ENCODE results near the gene HTRA3.
"Not testable (repeated sequence)": the region's sequence is repeated elsewhere in the genome, so short reads cannot be mapped to it uniquely, and the experiment has no call there.

The HTRA3 gene

DNA sequence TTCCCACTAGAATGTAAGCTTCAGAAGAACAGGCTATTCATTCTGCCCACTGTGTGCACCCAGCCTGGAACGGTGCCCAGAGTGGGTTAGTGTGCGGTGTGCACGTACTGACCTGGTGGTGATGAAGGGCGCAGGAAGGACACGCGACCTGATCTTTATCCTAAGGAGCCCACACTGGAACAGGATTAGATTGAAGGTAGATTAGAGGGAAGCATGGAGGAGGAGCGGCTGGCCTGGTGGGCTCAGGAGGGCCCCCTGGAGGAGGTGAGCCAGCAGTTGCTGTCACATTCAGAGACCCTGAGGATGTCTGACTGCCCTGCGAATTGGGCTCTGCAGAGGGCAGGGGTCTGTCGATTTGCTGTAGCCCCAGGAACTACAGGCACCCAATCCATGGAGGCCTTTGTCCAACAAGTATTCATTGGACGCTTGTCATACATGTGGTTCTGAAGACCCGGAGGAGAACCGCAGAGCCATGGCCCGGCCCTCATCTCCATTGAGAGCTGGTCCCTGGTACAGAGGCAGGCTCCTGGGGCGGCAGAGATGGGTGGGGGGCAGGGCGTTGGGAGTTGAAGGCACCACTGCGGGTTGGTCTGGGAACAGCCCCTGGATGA, 73.2 kb downstream of the HTRA3 start:
- DNase-seq (ENCODE audit: low read depth, low spot score) = no peak

DNA sequence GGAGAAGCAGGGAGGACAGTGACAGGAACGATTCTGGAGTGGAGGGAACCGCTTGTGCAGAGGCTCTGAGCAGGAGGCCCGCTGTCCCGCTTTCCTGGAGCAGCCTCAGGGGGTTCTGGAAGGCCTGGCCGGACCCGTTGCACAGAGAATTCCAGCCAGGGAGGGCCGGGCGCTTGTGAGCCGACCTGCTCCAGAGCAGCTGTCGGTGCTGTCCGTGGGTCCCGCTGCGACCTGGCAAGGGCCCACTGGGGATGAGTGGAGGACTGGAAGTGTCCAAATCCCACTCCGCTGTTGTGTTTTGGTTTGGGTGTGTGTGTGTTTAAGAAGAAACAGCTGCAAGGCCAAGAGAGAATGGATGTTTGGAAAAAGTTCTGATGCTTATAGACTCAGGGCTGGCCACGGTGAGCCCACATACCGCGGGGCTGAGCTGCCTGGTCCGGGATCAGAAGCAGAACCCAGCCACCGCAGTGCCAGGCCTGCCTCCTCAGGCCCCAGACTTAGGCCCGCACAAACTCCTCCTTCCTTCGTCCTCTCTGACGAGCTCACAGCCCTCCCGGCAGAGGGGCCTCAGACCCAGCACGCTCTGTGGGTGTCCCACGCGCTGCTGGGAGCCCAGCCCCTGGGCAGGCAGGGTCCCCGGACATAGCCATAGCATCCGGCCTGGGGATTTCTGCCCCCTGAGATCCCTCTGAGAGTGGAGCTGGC, 73.9 kb downstream of the HTRA3 start:
- DNase-seq (ENCODE audit: low read depth, low spot score) = no peak

DNA sequence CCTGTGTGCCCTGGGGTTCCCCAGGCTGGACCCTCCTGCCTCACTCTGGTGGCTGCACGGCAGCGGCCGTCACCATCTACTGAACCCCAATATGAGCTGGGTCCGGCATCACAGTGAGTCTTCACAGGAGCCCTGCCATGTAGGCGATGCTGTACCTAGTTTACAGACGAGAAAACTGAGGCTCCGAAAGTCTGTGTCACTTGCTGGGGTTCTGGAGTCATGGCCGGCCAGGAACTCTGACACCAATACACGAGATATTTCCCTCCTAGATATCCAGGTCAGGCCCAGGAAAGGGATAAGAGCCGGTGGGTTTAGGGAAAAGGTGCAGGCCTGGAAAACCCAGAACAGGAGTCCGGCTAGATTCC, 74.4 kb downstream of the HTRA3 start:
- DNase-seq (ENCODE audit: low read depth, low spot score) = no peak

DNA sequence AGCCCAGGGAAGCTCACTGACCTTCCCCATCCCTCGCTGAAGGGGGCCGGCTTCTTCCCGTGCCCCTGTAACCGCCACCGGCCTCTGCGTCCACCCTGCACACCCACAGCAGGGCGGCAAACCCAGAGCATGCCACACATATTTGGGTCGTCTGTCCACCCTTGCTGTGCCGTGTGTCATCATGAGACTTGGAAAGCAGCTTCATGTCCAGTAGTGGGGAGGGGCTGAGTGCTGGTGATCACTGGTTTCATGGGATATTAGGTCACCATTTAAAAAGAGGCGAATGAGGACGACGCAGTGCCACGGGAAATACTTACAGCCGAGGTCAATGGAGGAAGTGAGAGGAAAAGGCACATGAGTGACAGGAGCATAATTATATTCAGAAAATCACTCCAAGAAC, 74.8 kb downstream of the HTRA3 start:
- DNase-seq (ENCODE audit: low read depth, low spot score) = no peak

DNA sequence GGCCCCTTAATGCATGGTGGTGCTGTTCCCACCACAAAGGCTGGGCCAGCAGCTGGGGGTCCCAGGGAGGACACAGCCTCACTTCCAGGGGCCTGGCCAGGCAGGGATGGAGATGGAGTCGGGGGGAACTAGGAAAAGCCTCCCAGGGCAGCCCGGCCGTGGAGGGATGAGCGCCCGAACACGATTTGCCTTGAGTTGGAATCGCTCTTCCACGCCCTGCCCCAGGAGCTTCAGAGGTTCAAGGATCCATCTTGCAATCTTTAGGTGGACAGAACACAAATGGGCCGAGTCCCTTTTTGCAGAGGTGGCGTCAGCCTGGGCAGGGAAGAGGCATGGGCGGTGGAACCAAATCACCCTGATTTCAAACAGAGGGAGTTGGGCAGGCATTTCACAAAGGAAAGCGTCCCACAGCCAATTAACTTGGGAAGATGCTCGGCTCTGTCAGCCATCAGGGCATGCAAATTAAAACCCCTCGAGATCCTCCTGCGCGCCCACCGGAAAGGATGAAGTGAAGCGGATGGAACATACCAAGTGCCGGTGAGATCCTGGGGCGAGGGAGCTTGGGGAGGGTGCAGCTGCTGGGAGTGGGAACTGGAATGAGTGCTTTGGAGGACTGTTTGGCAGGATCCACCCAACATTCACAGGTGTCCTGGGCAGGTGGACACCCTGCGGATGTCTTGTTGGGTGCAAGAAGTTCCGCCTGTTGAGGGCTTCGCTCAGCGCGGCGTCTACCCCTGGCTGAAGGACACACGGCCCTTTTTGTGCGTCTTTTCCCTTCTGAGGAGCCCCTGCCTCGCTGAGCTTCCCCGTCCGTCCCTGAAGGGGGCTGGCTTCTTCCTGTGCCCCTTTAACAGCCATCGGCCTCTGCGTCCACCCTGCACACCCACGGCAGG, 75.7 kb downstream of the HTRA3 start:
- DNase-seq (ENCODE audit: low read depth, low spot score) = no peak

DNA sequence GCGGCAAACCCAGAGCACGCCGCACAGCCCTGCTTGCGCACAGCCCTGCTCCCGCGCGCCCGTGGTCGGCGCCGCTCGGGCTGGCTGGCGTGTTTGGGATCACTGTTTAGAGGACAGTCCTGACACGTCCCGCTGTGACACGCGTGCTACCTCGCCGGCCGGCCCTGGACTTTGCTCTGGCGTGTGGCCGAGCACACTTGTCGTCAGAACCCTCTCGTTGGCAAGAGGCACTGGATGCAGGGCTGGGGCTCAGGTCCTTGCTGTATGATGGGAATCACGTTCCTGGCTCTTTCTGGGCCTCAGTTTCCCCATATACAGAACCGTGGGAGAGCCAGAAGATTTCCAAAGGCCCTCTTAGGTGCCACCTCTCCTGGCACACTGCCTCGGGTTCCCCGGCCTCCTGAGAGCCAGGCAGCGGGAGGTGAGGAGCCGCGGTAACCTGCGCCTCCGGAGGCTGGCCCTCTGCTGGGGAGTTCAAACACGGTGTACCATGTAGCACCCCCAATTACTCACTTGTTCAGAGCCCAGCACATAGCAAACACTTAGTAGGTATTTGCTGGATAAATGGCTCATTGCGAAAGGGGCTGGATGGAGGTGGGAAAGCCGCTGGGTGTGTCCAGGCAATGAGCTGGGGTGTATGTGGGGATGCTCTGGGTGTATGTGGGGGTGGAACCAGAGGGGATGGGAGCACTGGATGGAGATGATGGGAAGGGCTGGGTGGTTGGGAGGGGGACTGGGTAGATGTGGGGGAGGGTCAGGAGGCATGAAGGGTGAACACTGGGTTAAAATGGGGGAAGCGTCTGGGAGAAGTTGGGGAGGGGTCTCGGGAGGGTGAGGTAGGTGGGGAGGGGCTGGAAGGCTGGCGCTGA, 76.6 kb downstream of the HTRA3 start:
- no peak for DNase-seq (ENCODE audit: low read depth, low spot score)

DNA sequence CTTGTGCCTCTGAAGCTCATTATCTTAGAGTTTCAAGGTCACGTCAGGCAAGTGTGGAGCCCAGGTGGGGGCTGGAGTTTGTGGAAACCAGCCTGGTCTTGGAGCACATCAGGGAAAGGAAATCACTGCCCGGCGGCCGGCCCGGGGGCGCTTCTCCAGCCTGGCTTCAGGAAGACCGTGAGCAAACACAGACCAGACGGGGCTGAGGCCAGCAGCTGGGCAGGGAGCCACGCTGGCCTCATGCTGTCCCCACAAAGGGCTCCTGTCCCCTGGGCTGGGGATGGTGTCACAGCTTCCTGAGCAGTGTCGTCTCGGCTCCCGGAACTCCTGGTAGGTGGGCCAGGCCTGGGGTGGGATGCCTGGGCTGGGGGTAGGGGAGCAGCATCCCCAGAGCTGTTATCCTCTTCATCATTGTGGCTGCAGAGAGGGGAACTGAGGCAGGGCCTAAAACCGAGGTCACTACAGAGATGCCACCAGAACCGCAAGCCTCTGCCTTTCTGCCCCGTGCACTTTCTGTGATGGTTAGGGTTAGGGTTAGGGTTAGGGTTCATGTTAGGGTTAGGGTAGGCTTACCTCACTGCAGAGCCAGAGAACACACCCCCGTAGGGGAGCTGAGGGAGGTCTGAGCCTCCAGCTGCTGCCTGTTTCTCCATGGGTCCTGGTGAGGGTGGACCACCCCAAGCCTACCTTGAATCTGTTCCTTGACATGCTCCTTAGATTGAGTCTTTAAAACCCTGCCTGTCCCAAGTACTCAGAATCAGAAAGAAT, 77.5 kb downstream of the HTRA3 start:
- no peak for DNase-seq (ENCODE audit: low read depth, low spot score)

DNA sequence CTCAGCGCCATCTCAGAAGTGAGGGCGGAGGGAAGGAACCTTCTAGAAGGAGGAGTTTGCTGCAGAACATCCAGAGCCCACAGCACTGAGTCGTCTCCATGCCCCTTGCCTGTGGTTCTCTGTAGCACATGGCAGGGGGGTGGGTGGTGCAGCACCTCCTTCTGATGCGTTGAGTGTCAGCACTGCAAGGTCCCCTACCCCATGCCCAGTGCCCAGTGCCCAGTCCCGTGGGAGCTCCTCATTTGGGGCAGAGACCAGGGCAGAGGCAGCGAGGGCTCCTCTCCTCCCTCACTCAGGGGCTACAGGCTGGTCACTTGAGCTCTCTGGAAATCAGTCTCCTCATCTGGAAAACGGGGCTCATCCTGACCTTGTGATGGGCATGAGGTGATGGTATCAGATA, 78.1 kb downstream of the HTRA3 start:
- DNase-seq (ENCODE audit: low read depth, low spot score) = no peak

DNA sequence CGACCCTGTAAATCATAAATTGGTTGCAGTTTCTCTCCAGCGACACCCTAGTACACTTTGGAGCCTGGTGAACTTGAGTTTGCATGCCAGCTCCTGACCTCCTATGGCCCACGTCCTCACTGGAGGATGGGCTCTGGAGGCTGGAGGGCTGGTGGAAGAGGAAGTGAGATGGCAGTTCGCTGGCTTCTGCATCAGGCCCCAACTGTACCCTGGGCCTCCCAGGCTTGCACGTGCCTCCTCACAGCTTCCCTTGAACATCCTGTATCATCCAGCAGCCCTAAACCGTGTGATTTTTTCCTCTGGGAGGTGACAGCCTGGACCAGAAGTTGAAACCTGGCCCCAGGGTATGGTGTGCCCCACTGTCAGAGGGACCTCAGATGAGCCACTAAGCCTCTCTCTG, 78.5 kb downstream of the HTRA3 start:
- DNase-seq (ENCODE audit: low read depth, low spot score) = no peak

DNA sequence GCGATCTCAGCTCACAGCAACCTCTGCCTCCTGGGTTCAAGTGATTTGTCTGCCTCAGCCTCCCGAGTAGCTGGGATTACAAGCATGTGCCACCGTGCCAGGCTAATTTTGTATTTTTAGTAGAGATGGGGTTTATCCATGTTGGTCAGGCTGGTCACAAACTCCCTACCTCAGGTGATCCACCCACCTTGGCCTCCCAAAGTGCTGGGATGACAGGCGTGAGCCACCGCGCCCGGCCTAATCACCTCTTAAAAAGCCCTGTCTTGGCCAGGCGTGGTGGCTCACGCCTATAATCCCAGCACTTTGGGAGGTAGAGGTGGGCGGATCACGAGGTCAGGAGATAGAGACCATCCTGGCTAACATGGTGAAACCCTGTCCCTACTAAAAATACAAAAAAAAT, 79.7 kb downstream of the HTRA3 start:
- DNase-seq (ENCODE audit: low read depth, low spot score) = not testable (repeated sequence)

DNA sequence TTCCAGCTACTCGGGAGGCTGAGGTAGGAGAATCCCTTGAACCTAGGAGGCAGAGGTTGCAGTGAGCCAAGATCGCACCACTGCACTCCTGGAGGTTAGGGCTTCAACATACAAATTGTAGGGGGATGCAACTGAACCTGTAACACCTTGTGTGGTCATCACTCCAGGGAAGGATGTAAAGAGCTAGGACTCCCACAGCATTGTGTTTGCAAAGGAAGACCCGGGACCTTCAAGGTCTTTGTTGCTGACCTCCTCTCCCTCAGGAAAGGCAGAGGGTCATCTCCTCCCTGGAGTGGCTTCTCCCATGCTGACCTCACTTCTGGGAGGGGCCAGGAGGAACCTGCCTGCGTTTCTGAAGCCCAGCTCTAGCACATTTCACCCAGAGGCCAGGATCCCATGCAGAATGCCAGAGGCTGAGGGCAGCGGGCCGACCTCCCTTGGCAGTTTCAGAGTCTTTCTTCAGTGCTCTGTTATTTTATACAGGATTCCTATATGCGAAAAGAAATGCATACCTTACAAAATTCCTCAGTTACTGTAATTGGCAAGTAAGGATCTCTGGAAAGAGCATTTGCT, 80.2 kb downstream of the HTRA3 start:
- no peak for DNase-seq (ENCODE audit: low read depth, low spot score)

DNA sequence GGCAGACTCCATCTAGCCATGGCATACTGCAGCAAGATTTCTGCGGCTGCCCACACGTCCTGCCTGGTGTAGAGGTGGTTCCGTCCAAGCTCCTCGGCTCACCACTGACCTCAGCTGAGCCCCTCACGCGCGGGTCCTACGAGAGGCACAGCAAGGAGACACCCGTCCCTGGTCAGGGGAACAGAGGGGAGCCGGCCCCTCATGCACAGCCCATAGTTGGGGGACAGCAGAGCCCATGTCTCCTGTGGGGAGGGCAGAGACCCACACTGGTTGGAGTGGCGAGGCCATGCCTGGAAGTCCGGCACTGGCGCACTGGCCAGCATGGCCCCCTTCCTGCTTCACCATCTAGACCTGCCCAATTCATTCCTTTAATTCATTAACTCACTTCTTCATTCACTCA, 80.8 kb downstream of the HTRA3 start:
- DNase-seq (ENCODE audit: low read depth, low spot score) = no peak

DNA sequence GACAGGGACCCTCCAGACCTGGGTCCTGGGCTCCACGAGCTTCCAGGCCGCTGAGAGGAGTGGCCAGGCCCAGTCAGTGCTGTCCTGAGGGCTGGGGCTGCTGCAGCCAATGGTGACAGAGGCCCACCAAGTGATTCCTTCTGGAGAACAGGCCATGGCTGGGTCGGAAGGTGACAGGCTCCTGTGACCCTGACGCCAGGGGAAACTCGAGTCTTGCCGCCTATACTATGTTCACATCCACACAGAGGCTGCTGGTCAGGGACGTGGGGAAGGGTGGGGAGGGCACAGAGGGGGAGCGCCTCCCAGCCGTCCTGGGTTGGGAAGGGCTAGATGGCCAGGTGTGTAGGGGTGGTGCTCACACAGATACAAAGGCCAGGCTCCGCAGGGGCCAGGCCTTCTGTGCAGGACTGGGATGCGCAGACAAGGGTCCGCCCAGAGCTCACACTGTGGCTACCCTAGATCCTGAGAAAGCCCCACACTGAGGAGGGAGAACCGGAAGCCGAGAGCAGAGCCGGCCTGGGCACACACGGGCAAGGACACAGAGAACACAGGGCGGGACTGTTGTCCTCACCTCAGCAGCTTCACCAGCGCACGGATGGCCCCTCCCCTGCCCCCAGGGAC, 81.4 kb downstream of the HTRA3 start:
- no peak for DNase-seq (ENCODE audit: low read depth, low spot score)

DNA sequence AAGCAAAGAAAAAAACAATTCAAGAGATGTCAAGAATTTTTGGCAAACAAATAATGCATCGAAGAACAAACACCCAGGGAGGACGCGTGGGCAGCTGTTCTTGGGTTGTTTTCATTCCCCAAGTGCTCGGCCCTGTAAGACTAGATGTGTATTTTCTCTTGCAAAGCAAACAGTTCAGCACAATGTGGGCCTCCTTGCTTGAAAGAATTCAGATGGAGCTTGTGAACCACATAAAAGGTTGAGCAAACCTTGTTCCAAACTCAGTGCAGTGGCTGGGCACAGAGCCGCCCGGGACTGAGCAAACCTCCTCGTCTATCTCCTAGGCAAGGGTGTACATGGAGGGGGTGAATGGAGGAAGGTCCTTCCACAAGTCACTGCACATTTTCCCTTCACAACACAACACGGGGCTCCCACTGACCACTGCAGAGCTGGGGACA, 82.4 kb downstream of the HTRA3 start:
- DNase-seq (ENCODE audit: low read depth, low spot score) = peak; percentile 73

DNA sequence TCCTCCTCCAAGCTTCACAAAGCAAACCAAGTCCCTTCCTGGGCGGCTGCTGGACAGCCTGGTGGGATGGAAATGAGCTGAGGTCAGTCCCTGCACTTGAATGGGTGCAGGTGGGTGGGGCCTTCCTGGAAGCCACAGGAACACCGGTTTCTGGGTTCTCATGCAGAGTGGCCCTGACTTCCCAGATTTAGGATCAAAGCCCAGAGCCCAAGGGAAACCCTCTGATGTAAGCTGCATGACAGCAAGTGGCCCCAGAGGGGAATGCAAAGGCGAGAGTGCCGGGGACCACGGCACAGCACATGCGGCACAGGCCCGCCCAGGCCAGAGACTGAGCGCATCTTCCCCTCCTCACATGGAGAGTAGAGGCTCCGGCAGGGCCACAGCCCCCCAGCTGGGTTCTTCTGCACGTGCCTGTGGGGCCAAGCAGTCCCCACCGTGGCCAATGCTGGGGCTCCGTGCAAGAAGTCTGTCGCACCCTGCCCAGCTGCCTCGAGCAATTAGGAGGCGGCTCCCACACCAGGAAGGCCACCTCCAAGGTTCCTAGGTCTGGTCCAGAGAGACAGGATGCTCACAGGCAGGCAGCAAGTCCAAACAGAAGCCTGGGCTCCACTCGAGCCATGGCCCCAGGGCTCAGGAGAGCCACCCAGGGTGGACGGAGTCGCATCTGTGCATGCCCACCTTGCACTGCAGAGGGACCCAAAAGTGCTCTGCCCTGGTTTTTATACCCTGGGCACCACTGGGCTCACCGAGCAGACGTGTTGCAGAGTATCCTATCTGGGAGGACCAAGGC, 83.0 kb downstream of the HTRA3 start:
- no peak for DNase-seq (ENCODE audit: low read depth, low spot score)

DNA sequence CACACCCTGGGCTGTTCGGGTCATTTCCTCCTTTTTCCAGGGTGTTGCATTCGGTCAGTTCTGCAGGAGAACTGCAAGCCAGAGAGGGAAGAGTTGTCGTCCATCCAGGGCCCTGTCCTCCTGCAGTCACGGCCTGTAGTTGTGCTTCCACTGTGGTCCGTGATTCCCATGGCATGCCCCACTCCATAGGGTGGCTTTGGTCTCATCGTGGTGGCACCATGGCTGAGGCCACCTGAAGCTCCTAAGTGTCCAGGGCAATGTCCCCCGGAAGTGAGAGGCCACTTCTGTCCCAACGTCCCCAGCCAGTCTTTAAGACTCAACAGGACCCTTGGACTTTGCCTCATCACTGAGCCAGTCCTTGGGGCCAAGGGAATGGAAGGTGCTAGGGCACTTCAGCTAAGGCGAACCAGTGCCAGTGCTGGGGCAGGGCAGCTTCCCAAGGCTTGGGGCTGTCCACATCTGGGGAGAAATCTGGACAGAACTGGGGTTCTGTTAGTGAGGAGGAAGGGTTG, 83.7 kb downstream of the HTRA3 start:
- no peak for DNase-seq (ENCODE audit: low read depth, low spot score)

DNA sequence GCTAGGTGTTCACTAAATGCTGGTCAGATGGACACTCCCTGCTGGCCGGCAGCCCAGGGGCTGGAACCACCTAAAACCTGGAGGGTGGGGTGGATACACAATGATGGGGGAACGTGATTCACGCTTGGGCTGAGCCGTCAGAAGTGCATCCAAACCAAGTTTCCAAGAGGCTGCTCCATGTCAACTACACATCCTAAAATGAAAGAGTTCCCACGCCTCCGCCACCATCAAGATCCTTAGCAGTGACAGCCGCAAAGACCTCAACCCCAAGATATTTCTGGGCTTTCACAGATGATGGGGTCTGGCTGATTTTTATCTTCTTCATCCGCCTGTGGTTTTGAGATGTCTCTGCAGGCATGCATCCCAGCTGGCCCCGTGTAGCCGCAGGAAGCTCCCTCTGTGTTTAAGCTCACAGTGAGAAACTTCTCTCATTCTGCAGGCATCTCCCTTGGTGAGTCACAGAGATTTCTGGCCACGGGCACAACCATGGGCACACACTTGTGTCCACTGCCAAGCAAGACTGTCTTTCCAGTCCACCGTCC, 84.4 kb downstream of the HTRA3 start:
- DNase-seq (ENCODE audit: low read depth, low spot score) = no peak

DNA sequence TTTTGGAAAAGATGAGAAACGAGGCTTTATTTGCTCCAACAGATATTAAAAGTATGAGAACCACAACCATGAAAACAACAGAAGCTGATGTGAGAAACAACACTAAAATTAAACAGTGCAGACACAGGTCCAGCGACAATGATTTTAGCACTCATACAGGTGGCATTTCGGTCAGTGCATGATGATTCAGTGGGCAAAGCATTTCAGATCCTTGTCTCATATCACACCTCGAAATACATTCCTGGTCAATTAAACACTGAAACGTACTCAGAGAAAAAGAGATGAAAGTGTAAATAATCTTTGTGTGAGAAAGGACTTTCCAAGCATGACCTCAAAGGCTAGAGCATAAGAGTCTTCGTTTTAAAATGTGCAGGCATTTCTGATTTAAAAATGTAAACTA, 85.8 kb downstream of the HTRA3 start:
- DNase-seq (ENCODE audit: low read depth, low spot score) = no peak

Data from smooth muscle cell of the brain vasculature (primary cell).